HPDE6-E6E7 (cell line): ENCODE measurements around the gene KDM1B.
A peak's percentile ranks its signal among the peaks of the same experiment; 100 is the strongest.
"Not testable (repeated sequence)": the region's sequence is repeated elsewhere in the genome, so short reads cannot be mapped to it uniquely, and the experiment has no call there.

Experiments
- DNase-seq: peaks from one replicate; pipeline ENCODE4 v3.0.0; 2011; ENCODE audit warnings: missing footprints; ENCODE audit errors: extremely low spot score

The KDM1B gene

GRCh38 chr6:18148304-18149025, 6.8 kb upstream of the KDM1B start:
- DNase-seq, result no peak

- not testable (repeated sequence) for DNase-seq
Observed at GRCh38 chr6:18151391-18151790, 3.8 kb upstream of the KDM1B start.

GRCh38 chr6:18151801-18152200, 3.4 kb upstream of the KDM1B start:
- DNase-seq, result no peak

- no peak for DNase-seq
Observed at GRCh38 chr6:18153311-18153703, 1.9 kb upstream of the KDM1B start.

GRCh38 chr6:18154507-18155149, 594 bp upstream of the KDM1B start, which contains the start of gene TPMT:
TSS of gene TPMT (minus strand) at chr6:18155077. CDS start at chr6:18149127, 5,950 bp downstream.
- DNase-seq, result peak; percentile 80

- peak; percentile 91 for DNase-seq
Observed at GRCh38 chr6:18155864-18156421, 721 bp downstream of the KDM1B start.

GRCh38 chr6:18160911-18161310, 5.7 kb downstream of the KDM1B start:
- DNase-seq, result no peak

- no peak for DNase-seq
Observed at GRCh38 chr6:18161431-18161830, 6.2 kb downstream of the KDM1B start.

GRCh38 chr6:18162401-18162800, 7.2 kb downstream of the KDM1B start:
- DNase-seq, result no peak

GRCh38 chr6:18165751-18166150, 10.5 kb downstream of the KDM1B start:
- no peak for DNase-seq

GRCh38 chr6:18166312-18167036, 11.3 kb downstream of the KDM1B start:
- DNase-seq, result no peak

- no peak for DNase-seq
Observed at GRCh38 chr6:18168264-18168663, 13.0 kb downstream of the KDM1B start.

GRCh38 chr6:18171871-18172270, 16.6 kb downstream of the KDM1B start:
- no peak for DNase-seq

- DNase-seq, result not testable (repeated sequence)
Observed at GRCh38 chr6:18176198-18176597, 21.0 kb downstream of the KDM1B start.

- no peak for DNase-seq
Observed at GRCh38 chr6:18177286-18177965, 22.2 kb downstream of the KDM1B start.

- no peak for DNase-seq
Observed at GRCh38 chr6:18178960-18179615, 23.9 kb downstream of the KDM1B start.

- no peak for DNase-seq
Observed at GRCh38 chr6:18179770-18180356, 24.6 kb downstream of the KDM1B start.

- no peak for DNase-seq
Observed at GRCh38 chr6:18182568-18182967, 27.3 kb downstream of the KDM1B start.

GRCh38 chr6:18183766-18184165, 28.5 kb downstream of the KDM1B start:
- no peak for DNase-seq

- no peak for DNase-seq
Observed at GRCh38 chr6:18185624-18186023, 30.4 kb downstream of the KDM1B start.

- no peak for DNase-seq
Observed at GRCh38 chr6:18186033-18186432, 30.8 kb downstream of the KDM1B start.
